Colon (tissue), 2 donors: ENCODE measurements around the gene PROX1.

Experiments used
- FAIRE-seq: peaks from 2 replicates; lab custom pipeline; 2012; peaks lifted over from hg19 to GRCh38; lab: Jason Lieb, UNC
- donor health status: control.
- donor health status: control.

The PROX1 gene

GRCh38 chr1:213980906-213981305, 6.9 kb upstream of the PROX1 start:
- FAIRE-seq = no peak

GRCh38 chr1:213982289-213982671, 5.5 kb upstream of the PROX1 start:
- no peak for FAIRE-seq

GRCh38 chr1:213982672-213983492, 4.9 kb upstream of the PROX1 start:
- FAIRE-seq = no peak

GRCh38 chr1:213983493-213984386, 4.0 kb upstream of the PROX1 start:
- no peak for FAIRE-seq

- FAIRE-seq = no peak
Observed at GRCh38 chr1:213984387-213985208, 3.2 kb upstream of the PROX1 start.

- no peak for FAIRE-seq
Observed at GRCh38 chr1:213985209-213986019, 2.4 kb upstream of the PROX1 start.

- no peak for FAIRE-seq
Observed at GRCh38 chr1:213986020-213986924, 1.5 kb upstream of the PROX1 start.

GRCh38 chr1:213986925-213987250, 885 bp upstream of the PROX1 start:
- FAIRE-seq = no peak

- FAIRE-seq = no peak
Observed at GRCh38 chr1:213987422-213987926, 299 bp upstream of the PROX1 start.

- no peak for FAIRE-seq
Observed at GRCh38 chr1:213988507-213989001, 781 bp downstream of the PROX1 start.

- FAIRE-seq = no peak
Observed at GRCh38 chr1:213989002-213989855, 1.5 kb downstream of the PROX1 start.

GRCh38 chr1:213993929-213994328, 6.2 kb downstream of the PROX1 start:
- FAIRE-seq = no peak

GRCh38 chr1:213994888-213995287, 7.1 kb downstream of the PROX1 start:
- no peak for FAIRE-seq

- FAIRE-seq = no peak
Observed at GRCh38 chr1:213995603-213996002, 7.8 kb downstream of the PROX1 start.

GRCh38 chr1:213996320-213997037, 8.7 kb downstream of the PROX1 start:
- FAIRE-seq = no peak

GRCh38 chr1:213997038-213997771, 9.4 kb downstream of the PROX1 start:
- FAIRE-seq = no peak

GRCh38 chr1:213997772-213998107, 10.0 kb downstream of the PROX1 start:
- FAIRE-seq = no peak

- FAIRE-seq = no peak
Observed at GRCh38 chr1:213998785-213999184, 11.0 kb downstream of the PROX1 start.
